ENCODE measurements around the gene ADSS2. TPM values are rescaled to one million over a fixed set of nuclear protein-coding genes. Genes with fewer than 3 reads are reported as not detected.

The ADSS2 gene
- total RNA-seq (2022; extraction: Qiagen RNA extraction; ENCODE audit: low read depth), result 27.7 to 59.0 TPM (median 50.3 TPM) in 5 replicates

GRCh38 chr1:244451539-244451950 lies at the start of gene ADSS2:
TSS of gene ADSS2 (minus strand) at chr1:244451909. CDS start at chr1:244451817, 92 bp downstream.

GRCh38 chr1:244461245-244462071 lies 9.7 kb upstream of the ADSS2 start, which contains the start of gene CATSPERE:
TSS of gene CATSPERE (plus strand) at chr1:244461273. CDS start at chr1:244461430, 157 bp downstream.

Other genes starting within 250 kb of the ADSS2 start
- gene CATSPERE, start 9.4 kb upstream of the ADSS2 start, total RNA-seq (2022; extraction: Qiagen RNA extraction; ENCODE audit: low read depth), result 0.14 to 0.23 TPM (median 0.18 TPM) in 4 of 5 replicates, not detected in the other
- gene DESI2, start 201.2 kb upstream of the ADSS2 start, total RNA-seq (2022; extraction: Qiagen RNA extraction; ENCODE audit: low read depth), result 16.0 to 35.5 TPM (median 32.7 TPM) in 5 replicates